HepG2 (cell line): ENCODE measurements around the gene RAB36. TPM values are rescaled to one million over a fixed set of nuclear protein-coding genes. Genes with fewer than 3 reads are reported as not detected.
A peak's percentile ranks its signal among the peaks of the same experiment; 100 is the strongest.

ENCODE experiments used
- ATF2 ChIP-seq: sonication (generic); formaldehyde crosslinking; IDR thresholded peaks from 2 replicates; pipeline ENCODE4 v1.4.0; 2020; ENCODE audit warnings: missing genetic modification reagents
- CEBPB ChIP-seq: IDR thresholded peaks from 2 replicates; pipeline ENCODE4 v1.6.1; 2011; ENCODE audit warnings: low read depth, low read length, improper control_type of control experiment, borderline replicate concordance
- CEBPG ChIP-seq: IDR thresholded peaks from 2 replicates; pipeline ENCODE4 v1.6.1; 2016
- ELF1 ChIP-seq: sonication (generic); formaldehyde crosslinking; IDR thresholded peaks from 2 replicates; pipeline ENCODE4 v1.4.0; 2020; ENCODE audit warnings: missing genetic modification reagents
- PAX8 ChIP-seq: sonication (generic); formaldehyde crosslinking; IDR thresholded peaks from 2 replicates; pipeline ENCODE4 v1.8.0; 2022; ENCODE audit warnings: mild to moderate bottlenecking, missing genetic modification reagents, borderline replicate concordance
- RFX3 ChIP-seq: IDR thresholded peaks from 2 replicates; pipeline ENCODE4 v1.6.1; 2016; ENCODE audit warnings: missing biosample characterization, missing genetic modification reagents
- SNAI1 ChIP-seq: sonication (generic); formaldehyde crosslinking; IDR thresholded peaks from 2 replicates; pipeline ENCODE4 v1.5.0; 2020; ENCODE audit warnings: mild to moderate bottlenecking, missing genetic modification reagents, borderline replicate concordance
- TFDP1 ChIP-seq: IDR thresholded peaks from 2 replicates; pipeline ENCODE4 v1.6.1; 2016; ENCODE audit warnings: missing compliant biosample characterization, missing genetic modification reagents, borderline replicate concordance
- TOE1 ChIP-seq: sonication (generic); formaldehyde crosslinking; IDR thresholded peaks from 2 replicates; pipeline ENCODE4 v1.4.0; 2020; ENCODE audit warnings: mild to moderate bottlenecking, missing genetic modification reagents
- ZNF136 ChIP-seq: sonication (generic); formaldehyde crosslinking; IDR thresholded peaks from 2 replicates; pipeline ENCODE4 v1.8.1; 2022; ENCODE audit warnings: low read depth, mild to moderate bottlenecking, moderate library complexity, missing genetic modification reagents
- ZNF296 ChIP-seq: sonication (generic); formaldehyde crosslinking; conservative IDR thresholded peaks from 2 replicates; pipeline ENCODE4 v1.5.0; 2020; ENCODE audit warnings: mild to moderate bottlenecking, missing genetic modification reagents
- ZNF317 ChIP-seq: sonication (generic); formaldehyde crosslinking; IDR thresholded peaks from 2 replicates; pipeline ENCODE4 v1.5.0; 2020; ENCODE audit warnings: mild to moderate bottlenecking, missing genetic modification reagents
- ZNF329 ChIP-seq: sonication (generic); formaldehyde crosslinking; IDR thresholded peaks from 2 replicates; pipeline ENCODE4 v1.9.0; 2021; ENCODE audit warnings: low read depth, mild to moderate bottlenecking, missing genetic modification reagents
- ZNF577 ChIP-seq: sonication (generic); formaldehyde crosslinking; IDR thresholded peaks from 2 replicates; pipeline ENCODE4 v1.4.0; 2020; ENCODE audit warnings: mild to moderate bottlenecking, low read depth, missing genetic modification reagents, borderline replicate concordance
- ZNF687 ChIP-seq: sonication (generic); formaldehyde crosslinking; IDR thresholded peaks from 2 replicates; pipeline ENCODE4 v1.5.1; 2020; ENCODE audit warnings: mild to moderate bottlenecking, missing genetic modification reagents, moderate library complexity
- ZNF816 ChIP-seq: sonication (generic); formaldehyde crosslinking; IDR thresholded peaks from 2 replicates; pipeline ENCODE4 v1.8.0; 2022; ENCODE audit warnings: missing genetic modification reagents, mild to moderate bottlenecking, borderline replicate concordance
- polyA plus RNA-seq, 8 experiments: library from polyadenylated mRNA; depleted of rRNA in 3 of 8; stranded (reverse) in 7 of 8; unstranded in 1 of 8; fragments of >200 nt; fragmentation: Illumina TruSeq in 4 of 8; extraction: Trizol in 4 of 8; gene quantifications; 2 replicates each; pipeline versions ENCODE4 v1.2.1 to v1.2.3, GENCODE V29; 2011 to 2016; ENCODE audit warnings: low read depth in 4 of 8, missing spikeins in 1 of 8, mixed read lengths in 1 of 8; ENCODE audit not compliant: insufficient read depth in 1 of 8
- total RNA-seq, 5 experiments: library from RNA; depleted of rRNA; stranded (reverse); fragments of >200 nt; fragmentation: Illumina TruSeq; extraction: Trizol; gene quantifications; 2 replicates each; pipeline ENCODE4 v1.2.3, GENCODE V29; 2016; ENCODE audit warnings: low read depth in 1 of 5
- TF ChIP-seq, protein P1 (sequence below): IDR thresholded peaks from 2 replicates; pipeline ENCODE4 v1.6.1; 2016; ENCODE audit warnings: low read depth, missing genetic modification reagents, missing compliant biosample characterization

RAB36 gene
- total and polyA plus RNA-seq, 2 of the 13 experiments (the other 11 are each of a cell fraction or from before 2014, with no cell fraction given) = 0.24 to 0.86 TPM

GRCh38 chr22:23152238-23153114 lies 7.2 kb downstream of the RAB36 start (continued):
- TF ChIP-seq, protein P1, sequence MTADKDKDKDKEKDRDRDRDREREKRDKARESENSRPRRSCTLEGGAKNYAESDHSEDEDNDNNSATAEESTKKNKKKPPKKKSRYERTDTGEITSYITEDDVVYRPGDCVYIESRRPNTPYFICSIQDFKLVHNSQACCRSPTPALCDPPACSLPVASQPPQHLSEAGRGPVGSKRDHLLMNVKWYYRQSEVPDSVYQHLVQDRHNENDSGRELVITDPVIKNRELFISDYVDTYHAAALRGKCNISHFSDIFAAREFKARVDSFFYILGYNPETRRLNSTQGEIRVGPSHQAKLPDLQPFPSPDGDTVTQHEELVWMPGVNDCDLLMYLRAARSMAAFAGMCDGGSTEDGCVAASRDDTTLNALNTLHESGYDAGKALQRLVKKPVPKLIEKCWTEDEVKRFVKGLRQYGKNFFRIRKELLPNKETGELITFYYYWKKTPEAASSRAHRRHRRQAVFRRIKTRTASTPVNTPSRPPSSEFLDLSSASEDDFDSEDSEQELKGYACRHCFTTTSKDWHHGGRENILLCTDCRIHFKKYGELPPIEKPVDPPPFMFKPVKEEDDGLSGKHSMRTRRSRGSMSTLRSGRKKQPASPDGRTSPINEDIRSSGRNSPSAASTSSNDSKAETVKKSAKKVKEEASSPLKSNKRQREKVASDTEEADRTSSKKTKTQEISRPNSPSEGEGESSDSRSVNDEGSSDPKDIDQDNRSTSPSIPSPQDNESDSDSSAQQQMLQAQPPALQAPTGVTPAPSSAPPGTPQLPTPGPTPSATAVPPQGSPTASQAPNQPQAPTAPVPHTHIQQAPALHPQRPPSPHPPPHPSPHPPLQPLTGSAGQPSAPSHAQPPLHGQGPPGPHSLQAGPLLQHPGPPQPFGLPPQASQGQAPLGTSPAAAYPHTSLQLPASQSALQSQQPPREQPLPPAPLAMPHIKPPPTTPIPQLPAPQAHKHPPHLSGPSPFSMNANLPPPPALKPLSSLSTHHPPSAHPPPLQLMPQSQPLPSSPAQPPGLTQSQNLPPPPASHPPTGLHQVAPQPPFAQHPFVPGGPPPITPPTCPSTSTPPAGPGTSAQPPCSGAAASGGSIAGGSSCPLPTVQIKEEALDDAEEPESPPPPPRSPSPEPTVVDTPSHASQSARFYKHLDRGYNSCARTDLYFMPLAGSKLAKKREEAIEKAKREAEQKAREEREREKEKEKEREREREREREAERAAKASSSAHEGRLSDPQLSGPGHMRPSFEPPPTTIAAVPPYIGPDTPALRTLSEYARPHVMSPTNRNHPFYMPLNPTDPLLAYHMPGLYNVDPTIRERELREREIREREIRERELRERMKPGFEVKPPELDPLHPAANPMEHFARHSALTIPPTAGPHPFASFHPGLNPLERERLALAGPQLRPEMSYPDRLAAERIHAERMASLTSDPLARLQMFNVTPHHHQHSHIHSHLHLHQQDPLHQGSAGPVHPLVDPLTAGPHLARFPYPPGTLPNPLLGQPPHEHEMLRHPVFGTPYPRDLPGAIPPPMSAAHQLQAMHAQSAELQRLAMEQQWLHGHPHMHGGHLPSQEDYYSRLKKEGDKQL (CRISPR knock-in tag) = no peak
- peak; percentile 79 for TF ChIP-seq ELF1 (CRISPR knock-in tag)
- no peak for TF ChIP-seq ZNF296 (CRISPR knock-in tag)
- TF ChIP-seq TFDP1 (CRISPR knock-in tag) = 0 out of 2 replicates have a peak, but pooled peaks have one; percentile 14
- TF ChIP-seq ZNF317 (CRISPR knock-in tag) = no peak
- TF ChIP-seq ZNF816 (CRISPR knock-in tag) = no peak
- no peak for TF ChIP-seq ZNF136 (CRISPR knock-in tag)
- no peak for TF ChIP-seq TOE1 (CRISPR knock-in tag)
- no peak for TF ChIP-seq ATF2 (CRISPR knock-in tag)
- no peak for TF ChIP-seq PAX8 (CRISPR knock-in tag)
- peak; percentile 81 for TF ChIP-seq ZNF687
- TF ChIP-seq ZNF329 (CRISPR knock-in tag) = no peak
- TF ChIP-seq CEBPG (CRISPR knock-in tag) = peak; percentile 75
- TF ChIP-seq SNAI1 = no peak
- peak; percentile 74; the same call in 1 of the 2 replicates for TF ChIP-seq CEBPB
- TF ChIP-seq RFX3 = no peak
- no peak for TF ChIP-seq ZNF577
